Progenitor cell of endocrine pancreas (in vitro differentiated cells): Measurements from ENCODE around the gene WEE1. TPM values are rescaled to one million over a fixed set of nuclear protein-coding genes. Genes with fewer than 3 reads are reported as not detected.
"Not testable (repeated sequence)": the region's sequence is repeated elsewhere in the genome, so short reads cannot be mapped to it uniquely, and the experiment has no call there.

ENCODE experiments used
- DNase-seq: peaks from one replicate; pipeline ENCODE4 v3.0.0; 2021; ENCODE audit warnings: low spot score; ENCODE audit not compliant: unreplicated experiment
- H3K27ac Mint-ChIP-seq: 2 replicates; pipeline ENCODE4 v1.8.0; 2021; ENCODE audit warnings: mild to moderate bottlenecking, moderate library complexity, mixed read lengths
- H3K27me3 Mint-ChIP-seq: 2 replicates; pipeline ENCODE4 v1.8.0; 2021; ENCODE audit warnings: mixed read lengths
- H3K36me3 Mint-ChIP-seq: 2 replicates; pipeline ENCODE4 v1.8.0; 2022; ENCODE audit warnings: mixed read lengths; ENCODE audit not compliant: insufficient read depth
- H3K4me1 Mint-ChIP-seq: 2 replicates; pipeline ENCODE4 v1.8.0; 2021; ENCODE audit warnings: low read depth, mixed read lengths
- H3K4me3 Mint-ChIP-seq: 2 replicates; pipeline ENCODE4 v1.8.0; 2021; ENCODE audit warnings: low read depth, mild to moderate bottlenecking, moderate library complexity, mixed read lengths
- H3K9me3 Mint-ChIP-seq: 2 replicates; pipeline ENCODE4 v1.8.0; 2021; ENCODE audit warnings: low read depth, mixed read lengths
- CTCF ChIP-seq: fragments of 200-600 bp; sonication (generic); IDR thresholded peaks from one replicate; pipeline ENCODE4 v1.5.0; 2021; ENCODE audit warnings: antibody characterized with exemption, mild to moderate bottlenecking; ENCODE audit not compliant: unreplicated experiment
- total RNA-seq: library from RNA; stranded (reverse); gene quantifications from 2 replicates; pipeline ENCODE4 v1.2.1, GENCODE V29; 2021

Gene WEE1
- total RNA-seq, 1 donor from 2014 or later = 154 TPM

- H3K27me3 Mint-ChIP-seq = peaks cover 7% of the 10 kb centered on the region
- TF ChIP-seq CTCF = no peak
- no peaks in the 10 kb centered on the region for H3K4me1 Mint-ChIP-seq
- DNase-seq = no peak
- peaks cover 5% of the 10 kb centered on the region for H3K9me3 Mint-ChIP-seq
- H3K36me3 Mint-ChIP-seq = peaks cover 2% of the 10 kb centered on the region
- H3K27ac Mint-ChIP-seq = no peak overlapping the region
- no peak overlapping the region for H3K4me3 Mint-ChIP-seq
Observed at GRCh38 chr11:9619971-9620370, 46.5 kb downstream of the WEE1 start.

- H3K4me3 Mint-ChIP-seq, H3K36me3 Mint-ChIP-seq, H3K27ac Mint-ChIP-seq, H3K9me3 Mint-ChIP-seq, H3K4me1 Mint-ChIP-seq, DNase-seq: not testable (repeated sequence)
- H3K27me3 Mint-ChIP-seq = peaks cover 12% of the 10 kb centered on the region
Observed at GRCh38 chr11:9622353-9622752, 48.9 kb downstream of the WEE1 start.

- H3K4me1 Mint-ChIP-seq, DNase-seq, H3K4me3 Mint-ChIP-seq, H3K27ac Mint-ChIP-seq, H3K36me3 Mint-ChIP-seq, H3K9me3 Mint-ChIP-seq: not testable (repeated sequence)
- H3K27me3 Mint-ChIP-seq = peaks cover 11% of the 10 kb centered on the region
Observed at GRCh38 chr11:9623053-9623452, 49.6 kb downstream of the WEE1 start.

GRCh38 chr11:9624448-9624847 lies 51.0 kb downstream of the WEE1 start:
- Mint-ChIP-seq H3K9me3 (peaks cover 5% of the 10 kb centered on the region), H3K27ac (no peak overlapping the region), H3K4me3 (no peak overlapping the region), H3K36me3 (peaks cover 2% of the 10 kb centered on the region), H3K4me1 (no peaks in the 10 kb centered on the region), H3K27me3 (peaks cover 14% of the 10 kb centered on the region)
- no peak for TF ChIP-seq CTCF
- DNase-seq = no peak

- peaks cover 5% of the 10 kb centered on the region for H3K9me3 Mint-ChIP-seq
- no peak for TF ChIP-seq CTCF
- DNase-seq = no peak
- no peak overlapping the region for H3K4me3 Mint-ChIP-seq
- H3K36me3 Mint-ChIP-seq = peaks cover 2% of the 10 kb centered on the region
- peaks cover 14% of the 10 kb centered on the region for H3K27me3 Mint-ChIP-seq
- H3K4me1 Mint-ChIP-seq = no peaks in the 10 kb centered on the region
- H3K27ac Mint-ChIP-seq = no peak overlapping the region
Observed at GRCh38 chr11:9625162-9625561, 51.7 kb downstream of the WEE1 start.

GRCh38 chr11:9625728-9626127 lies 52.3 kb downstream of the WEE1 start:
- peaks cover 2% of the 10 kb centered on the region for H3K36me3 Mint-ChIP-seq
- no peak overlapping the region for H3K27ac Mint-ChIP-seq
- peaks cover 14% of the 10 kb centered on the region for H3K27me3 Mint-ChIP-seq
- no peak overlapping the region for H3K4me3 Mint-ChIP-seq
- no peaks in the 10 kb centered on the region for H3K4me1 Mint-ChIP-seq
- no peak for TF ChIP-seq CTCF
- no peak for DNase-seq
- peaks cover 5% of the 10 kb centered on the region for H3K9me3 Mint-ChIP-seq
